Left ventricle myocardium inferior (tissue), 1 donor: Measurements from ENCODE around the gene SDR42E2. TPM values are rescaled to one million over a fixed set of nuclear protein-coding genes. Genes with fewer than 3 reads are reported as not detected.
"Not testable (repeated sequence)": the region's sequence is repeated elsewhere in the genome, so short reads cannot be mapped to it uniquely, and the experiment has no call there.

Experiments
- DNase-seq: peaks from one replicate; pipeline ENCODE4 v3.0.0-alpha.2; 2020
- H3K27ac ChIP-seq: fragments of 200-600 bp; replicated peaks from 2 replicates; pipeline ENCODE4 v1.8.0; 2021
- H3K27me3 ChIP-seq: fragments of 200-600 bp; 2 replicates; pipeline ENCODE4 v1.8.0; 2021; ENCODE audit warnings: low read depth
- H3K36me3 ChIP-seq: fragments of 200-600 bp; 2 replicates; pipeline ENCODE4 v1.8.0; 2021
- H3K4me1 ChIP-seq: fragments of 200-600 bp; 2 replicates; pipeline ENCODE4 v1.8.0; 2021
- H3K4me3 ChIP-seq: fragments of 200-600 bp; 2 replicates; pipeline ENCODE4 v1.8.0; 2021; ENCODE audit warnings: mild to moderate bottlenecking, moderate library complexity
- H3K9me3 ChIP-seq: fragments of 200-600 bp; replicated peaks from 2 replicates; pipeline ENCODE4 v1.8.0; 2021
- CTCF ChIP-seq: fragments of 200-600 bp; IDR thresholded peaks from 2 replicates; pipeline ENCODE4 v1.8.0; 2021; ENCODE audit warnings: antibody characterized with exemption, mild to moderate bottlenecking, borderline replicate concordance
- intact Hi-C: fragments of 100-400 bp; cut with micrococcal nuclease; formaldehyde crosslinking; loops from one replicate; pipeline ENCODE4 v1.11.0; 2022
- total RNA-seq: library from RNA; stranded (reverse); fragmentation: NEBNext Ultra II Directional; extraction: Animal tissue kit (Norgen Biotek cat#: 25700); gene quantifications from one replicate; pipeline ENCODE4 v1.2.1, GENCODE V29; 2021
- donor health status: DM: no; HTN: yes; CAD: no; lungs with severe emphysema.

SDR42E2 gene
- total RNA-seq, 1 donor from 2014 or later = 0.08 TPM

GRCh38 chr16:22147853-22148252 lies 14.5 kb upstream of the SDR42E2 start:
- DNase-seq = no peak
- no peak for TF ChIP-seq CTCF
- H3K9me3 ChIP-seq = no peaks in the 10 kb centered on the region
- H3K27ac ChIP-seq = no peak overlapping the region
- H3K27me3 ChIP-seq = no peaks in the 10 kb centered on the region
- H3K4me1 ChIP-seq = no peaks in the 10 kb centered on the region
- no peaks in the 10 kb centered on the region for H3K36me3 ChIP-seq
- intact Hi-C loops = no loop called here
- H3K4me3 ChIP-seq = no peak overlapping the region

GRCh38 chr16:22151246-22151998 lies 10.9 kb upstream of the SDR42E2 start:
- Histone ChIP-seq H3K27me3 (no peaks in the 10 kb centered on the region), H3K4me3 (no peak overlapping the region), H3K4me1 (no peaks in the 10 kb centered on the region), H3K36me3 (no peaks in the 10 kb centered on the region), H3K9me3 (no peaks in the 10 kb centered on the region), H3K27ac (no peak overlapping the region)
- intact Hi-C loops = no loop called here
- no peak for DNase-seq
- TF ChIP-seq CTCF = no peak

- no peaks in the 10 kb centered on the region for H3K9me3 ChIP-seq
- intact Hi-C loops = no loop called here
- no peak overlapping the region for H3K4me3 ChIP-seq
- H3K4me1 ChIP-seq = no peaks in the 10 kb centered on the region
- no peaks in the 10 kb centered on the region for H3K27me3 ChIP-seq
- H3K27ac ChIP-seq = no peak overlapping the region
- H3K36me3 ChIP-seq = no peaks in the 10 kb centered on the region
- no peak for DNase-seq
- TF ChIP-seq CTCF = no peak
Measured at GRCh38 chr16:22152316-22152715, 10.0 kb upstream of the SDR42E2 start.

GRCh38 chr16:22153078-22153477 lies 9.2 kb upstream of the SDR42E2 start:
- H3K27ac ChIP-seq, H3K4me3 ChIP-seq, intact Hi-C loops, H3K4me1 ChIP-seq, H3K36me3 ChIP-seq, H3K27me3 ChIP-seq, DNase-seq, H3K9me3 ChIP-seq: not testable (repeated sequence)

- no peak for DNase-seq
- intact Hi-C loops = no loop called here
- TF ChIP-seq CTCF = no peak
- no peak overlapping the region for H3K27ac ChIP-seq
- H3K9me3 ChIP-seq = peaks cover 2% of the 10 kb centered on the region
- no peak overlapping the region for H3K4me3 ChIP-seq
- H3K27me3 ChIP-seq = peaks cover 35% of the 10 kb centered on the region
- H3K4me1 ChIP-seq = peaks cover 5% of the 10 kb centered on the region
- no peaks in the 10 kb centered on the region for H3K36me3 ChIP-seq
Measured at GRCh38 chr16:22161401-22161800, 905 bp upstream of the SDR42E2 start.

- Histone ChIP-seq H3K4me1 (peaks cover 5% of the 10 kb centered on the region), H3K36me3 (no peaks in the 10 kb centered on the region), H3K9me3 (peaks cover 11% of the 10 kb centered on the region), H3K27ac (no peak overlapping the region), H3K4me3 (peak overlapping the region; percentile 46), H3K27me3 (peaks cover 35% of the 10 kb centered on the region)
- intact Hi-C loops = no loop called here
- TF ChIP-seq CTCF = no peak
- DNase-seq = no peak
Measured at GRCh38 chr16:22162656-22163009, 327 bp downstream of the SDR42E2 start.
